Heart left ventricle (tissue), 16 donors: Measurements from ENCODE around the gene KAT5. TPM values are rescaled to one million over a fixed set of nuclear protein-coding genes. Genes with fewer than 3 reads are reported as not detected.

Source experiments
- ATAC-seq, 4 donors: fragments of 200-7000 bp; cut with Tn5 transposase; one replicate each; pipeline ENCODE4 v1.9.1; 2020 to 2022; ENCODE audit warnings: moderate library complexity in 4 of 4, mild to moderate bottlenecking in 3 of 4, moderate number of reproducible peaks in 1 of 4
- DNase-seq, 5 donors: peaks; one replicate each; pipeline ENCODE4 v3.0.0-alpha.2; 2020
- H3K27ac ChIP-seq, 12 donors: fragments of 200-600 bp; sonication (generic) in 4 of 12; one replicate each; pipeline versions ENCODE4 v1.5.0 to v1.8.0; 2016 to 2022; ENCODE audit warnings: mild to moderate bottlenecking in 2 of 12
- H3K27me3 ChIP-seq, 9 donors: fragments of 200-600 bp; sonication (generic) in 2 of 9; one replicate each; pipeline versions ENCODE4 v1.5.1 to v1.8.0; 2016 to 2022; ENCODE audit warnings: mild to moderate bottlenecking in 3 of 9
- H3K36me3 ChIP-seq, 9 donors: fragments of 200-600 bp; sonication (generic) in 2 of 9; one replicate each; pipeline versions ENCODE4 v1.5.0 to v1.8.0; 2018 to 2022; ENCODE audit warnings: mild to moderate bottlenecking in 2 of 9
- H3K4me1 ChIP-seq, 12 donors: fragments of 200-600 bp; sonication (generic) in 4 of 12; one replicate each; pipeline versions ENCODE4 v1.5.0 to v1.8.0; 2016 to 2022; ENCODE audit warnings: mild to moderate bottlenecking in 3 of 12
- H3K4me3 ChIP-seq, 12 donors: fragments of 200-600 bp; sonication (generic) in 4 of 12; one replicate each; pipeline versions ENCODE4 v1.5.0 to v1.8.0; 2017 to 2022; ENCODE audit warnings: mild to moderate bottlenecking in 9 of 12, moderate library complexity in 4 of 12
- H3K9me3 ChIP-seq, 12 donors: fragments of 200-600 bp; sonication (generic) in 4 of 12; one replicate each; pipeline versions ENCODE4 v1.5.0 to v1.8.0; 2016 to 2022; ENCODE audit warnings: mild to moderate bottlenecking in 1 of 12
- POLR2A ChIP-seq, 2 donors: fragments of 450-650 bp; IDR thresholded peaks; one replicate each; pipeline ENCODE4 v1.6.1; 2017; ENCODE audit warnings: antibody characterized with exemption in 2 of 2, mild to moderate bottlenecking in 2 of 2, moderate library complexity in 2 of 2
- WGBS, 4 donors: extraction: QIAGEN DNeasy Blood & Tissue Kit in 2 of 4; methylation state at CpG; one replicate each; pipeline versions ENCODE4 v1.1.5 to v1.1.7; 2013 to 2018; 5-methylcytosine and 5-hydroxymethylcytosine counted together
- intact Hi-C, 10 donors: fragments of 100-400 bp; cut with DNase I; formaldehyde crosslinking; loops; one replicate each; pipeline versions ENCODE4 v1.11.1 to v1.14.2; 2022
- polyA plus RNA-seq, 2 donors: library from polyadenylated mRNA; stranded (reverse); fragments of 200-250 nt; gene quantifications; one replicate each; pipeline ENCODE4 v1.2.3, GENCODE V29; 2013
- total RNA-seq, 9 donors: library from RNA; depleted of rRNA in 2 of 9; stranded (reverse); fragments of >200 nt in 2 of 9; fragmentation: NEBNext Ultra II Directional in 3 of 9; extraction: Animal tissue kit (Norgen Biotek cat#: 25700) in 3 of 9; gene quantifications; one replicate each; pipeline versions ENCODE4 v1.1.0 to v1.2.4, GENCODE V29; 2016 to 2023
- TF ChIP-seq, protein P1 (sequence below), 12 donors: fragments of 200-600 bp; sonication (generic) in 4 of 12; IDR thresholded peaks; one replicate each; pipeline versions ENCODE4 v1.5.0 to v1.8.0; 2018 to 2022; ENCODE audit warnings: antibody characterized with exemption in 12 of 12, mild to moderate bottlenecking in 5 of 12
- donor health status: ischemic (EF 13 %, LVEDD 7.1; RV severe dilation, severe dysfunction).
- donor health status: healthy with polysubstance abuse.
- donor health status: DM: no; HTN: yes; CAD: no.
- donor health status: DM: no; HTN: no; CAD: no.
- donor health status: ischemic (EF 25% LVEDD 6.9; RV normal size, moderate dysfunction).
- donor health status: ischemic (EF 25% LVEDD 5.7; RV mildly dilated, moderate dysfunction).
- donor health status: healthy.
- donor health status: DM: yes; HTN: yes; CAD: no.
- donor health status: ischemic (EF 35%, LVEDD 5.7; RV mildly dilated, moderate dysfunction).
- donor health status: nonischemic (EF 11% LVEDD 7.7; RV severe dilation, severe dysfunction).
- donor health status: DM: yes; HTN: yes; CAD: no.
- donor health status: PGD.
- donor health status: ischemic (EF 29% LVEDD 5.4; RV normal size, mild dysfunction).
- donor health status: nonischemic (EF 23%, LVEDD 6.1; RV moderate dilation, normal function).

Gene KAT5
- total and polyA plus RNA-seq, 11 donors = 36.4 to 62.5 (median 40.1) TPM

GRCh38 chr11:65708451-65708850 is 3.6 kb upstream of the KAT5 start:
- DNase-seq (no peak), ATAC-seq (no peak)
- Histone ChIP-seq H3K9me3 (no peaks in the 10 kb centered on the region), H3K4me3 (no peak overlapping the region), H3K4me1 (peaks cover 0 to 24% (median 18%) of the 10 kb centered on the region in 12 donors), H3K27me3 (no peaks in the 10 kb centered on the region), H3K36me3 (peaks cover 0 to 8% (median 5%) of the 10 kb centered on the region in 9 donors), H3K27ac (no peak overlapping the region)
- WGBS, 4 donors = 85 to 94% (median 88%) methylated on average over 5 of the region's 5 CpGs
- intact Hi-C loops = loop anchor here in 7 of 10 donors (2.0 to 10.0 kb wide), 7 partner anchors 66 to 279 kb away; partner anchors contain the start of gene SIPA1 (in 1 of the 7)
- TF ChIP-seq, protein P1, sequence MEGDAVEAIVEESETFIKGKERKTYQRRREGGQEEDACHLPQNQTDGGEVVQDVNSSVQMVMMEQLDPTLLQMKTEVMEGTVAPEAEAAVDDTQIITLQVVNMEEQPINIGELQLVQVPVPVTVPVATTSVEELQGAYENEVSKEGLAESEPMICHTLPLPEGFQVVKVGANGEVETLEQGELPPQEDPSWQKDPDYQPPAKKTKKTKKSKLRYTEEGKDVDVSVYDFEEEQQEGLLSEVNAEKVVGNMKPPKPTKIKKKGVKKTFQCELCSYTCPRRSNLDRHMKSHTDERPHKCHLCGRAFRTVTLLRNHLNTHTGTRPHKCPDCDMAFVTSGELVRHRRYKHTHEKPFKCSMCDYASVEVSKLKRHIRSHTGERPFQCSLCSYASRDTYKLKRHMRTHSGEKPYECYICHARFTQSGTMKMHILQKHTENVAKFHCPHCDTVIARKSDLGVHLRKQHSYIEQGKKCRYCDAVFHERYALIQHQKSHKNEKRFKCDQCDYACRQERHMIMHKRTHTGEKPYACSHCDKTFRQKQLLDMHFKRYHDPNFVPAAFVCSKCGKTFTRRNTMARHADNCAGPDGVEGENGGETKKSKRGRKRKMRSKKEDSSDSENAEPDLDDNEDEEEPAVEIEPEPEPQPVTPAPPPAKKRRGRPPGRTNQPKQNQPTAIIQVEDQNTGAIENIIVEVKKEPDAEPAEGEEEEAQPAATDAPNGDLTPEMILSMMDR (IDR thresholded peaks at IDR 0.05) = no peak
- no peak for TF ChIP-seq POLR2A (IDR thresholded peaks at IDR 0.05)

DNA sequence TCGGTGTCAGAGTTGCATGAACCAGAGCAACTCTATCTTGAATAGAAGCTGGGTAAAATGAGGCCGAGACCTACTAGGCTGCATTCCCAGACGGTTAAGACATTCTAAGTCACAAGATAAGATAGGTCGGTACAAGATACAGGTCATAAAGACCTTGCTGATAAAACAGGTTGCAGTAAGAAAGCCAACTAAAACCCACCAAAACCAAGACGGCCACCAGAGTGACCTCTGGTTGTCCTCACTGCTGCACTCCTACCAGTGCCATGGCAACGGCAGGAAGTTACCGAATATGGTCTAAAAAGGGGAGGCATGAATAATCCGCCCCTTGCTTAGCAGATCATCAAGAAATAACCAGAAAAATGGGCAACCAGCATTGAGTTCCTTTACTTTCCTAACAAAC is 2.4 kb upstream of the KAT5 start:
- H3K4me3 ChIP-seq = no peak overlapping the region
- H3K36me3 ChIP-seq = peaks cover 4 to 20% (median 17%) of the 10 kb centered on the region in 9 donors
- WGBS, 4 donors = 43 to 56% (median 49%) methylated on average over 8 of the region's 8 CpGs
- DNase-seq = no peak
- no peaks in the 10 kb centered on the region for H3K9me3 ChIP-seq
- intact Hi-C loops = loop anchor here (2.0 to 10.0 kb wide), 13 partner anchors 63 to 279 kb away; partner anchors contain the start of genes SIPA1 (in 2 of the 10), MAP3K11 (in 1 of the 10) and PCNX3 (in 1 of the 10)
- no peak for TF ChIP-seq POLR2A (IDR thresholded peaks at IDR 0.05)
- TF ChIP-seq, protein P1 (IDR thresholded peaks at IDR 0.05) = no peak
- no peak overlapping the region for H3K27ac ChIP-seq
- peaks cover 0 to 26% (median 18%) of the 10 kb centered on the region in 12 donors for H3K4me1 ChIP-seq
- ATAC-seq = no peak
- H3K27me3 ChIP-seq = no peaks in the 10 kb centered on the region

DNA sequence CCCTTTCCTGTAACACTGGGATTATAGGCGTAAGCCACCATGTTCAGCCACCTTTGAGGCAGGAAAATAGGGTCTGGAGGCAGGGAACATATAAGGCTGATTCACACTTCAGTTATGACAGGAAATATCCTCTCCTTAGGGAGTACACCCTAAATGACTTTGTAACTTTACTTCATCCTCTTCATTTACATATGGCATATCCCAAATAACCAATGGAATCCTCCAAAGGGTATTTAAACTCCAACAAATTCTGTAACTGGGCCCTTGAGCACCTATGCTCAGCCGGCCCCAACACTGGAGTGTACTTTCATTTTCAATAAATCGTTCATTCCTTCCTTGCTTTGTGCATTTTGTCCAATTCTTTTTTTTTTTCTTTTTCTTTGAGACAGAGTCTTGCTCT is 1.6 kb upstream of the KAT5 start:
- 79 to 88% (median 82%) methylated on average over 3 of the region's 3 CpGs for WGBS, 4 donors
- Histone ChIP-seq H3K9me3 (no peaks in the 10 kb centered on the region), H3K4me1 (peaks cover 0 to 26% (median 18%) of the 10 kb centered on the region in 12 donors), H3K27me3 (no peaks in the 10 kb centered on the region), H3K27ac (peak overlapping the region in 2 of 12 donors; percentile 99), H3K4me3 (peak overlapping the region in 1 of 12 donors; percentile 83), H3K36me3 (peaks cover 4 to 28% (median 24%) of the 10 kb centered on the region in 9 donors)
- ATAC-seq (no peak), DNase-seq (no peak)
- TF ChIP-seq POLR2A (IDR thresholded peaks at IDR 0.05) = no peak
- TF ChIP-seq, protein P1 (IDR thresholded peaks at IDR 0.05) = no peak
- intact Hi-C loops = loop anchor here in 9 of 10 donors (2.0 to 10.0 kb wide), 9 partner anchors 62 to 278 kb away; partner anchors contain the start of genes MAP3K11 (in 1 of the 9), PCNX3 (in 1 of the 9) and SIPA1 (in 1 of the 9)

DNA sequence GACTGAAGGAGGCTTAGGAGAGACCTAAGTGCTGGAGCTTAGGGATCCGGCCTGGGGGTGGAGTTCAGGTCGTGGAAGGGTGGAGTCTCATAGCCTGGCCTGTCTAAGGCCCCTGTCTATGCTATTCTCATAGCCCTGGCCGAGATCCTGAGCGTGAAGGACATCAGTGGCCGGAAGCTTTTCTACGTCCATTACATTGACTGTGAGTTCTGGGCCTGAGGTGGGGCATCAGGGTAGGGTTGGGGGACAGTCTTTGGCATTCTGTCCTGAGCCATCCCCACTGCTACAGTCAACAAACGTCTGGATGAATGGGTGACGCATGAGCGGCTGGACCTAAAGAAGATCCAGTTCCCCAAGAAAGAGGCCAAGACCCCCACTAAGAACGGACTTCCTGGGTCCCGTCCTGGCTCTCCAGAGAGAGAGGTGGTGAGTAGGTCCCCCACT is 603 bp downstream of the KAT5 start:
- Histone ChIP-seq H3K27me3 (no peaks in the 10 kb centered on the region), H3K9me3 (no peaks in the 10 kb centered on the region), H3K36me3 (peaks cover 4 to 50% (median 47%) of the 10 kb centered on the region in 9 donors), H3K4me1 (peaks cover 0 to 28% (median 15%) of the 10 kb centered on the region in 12 donors), H3K27ac (peak overlapping the region; percentile 94 to 100 (median 99)), H3K4me3 (peak overlapping the region; percentile 36 to 90 (median 72))
- 29 to 35% (median 31%) methylated on average over 10 to 11 of the region's 11 CpGs for WGBS, 4 donors
- no peak for DNase-seq
- TF ChIP-seq POLR2A (IDR thresholded peaks at IDR 0.05) = no peak
- TF ChIP-seq, protein P1 (IDR thresholded peaks at IDR 0.05) = no peak
- ATAC-seq = no peak
- intact Hi-C loops = loop anchor here in 9 of 10 donors (1.0 to 10.0 kb wide), 8 partner anchors 60 to 275 kb away; partner anchors contain the start of genes MAP3K11 (in 1 of the 9), PCNX3 (in 1 of the 9) and SIPA1 (in 1 of the 9)
